GM13976 (cell line): ENCODE data around the gene SETX.
"Not testable (repeated sequence)": the region's sequence is repeated elsewhere in the genome, so short reads cannot be mapped to it uniquely, and the experiment has no call there.

Experiments
- DNase-seq: peaks from one replicate; pipeline ENCODE4 v3.0.0; 2012; ENCODE audit warnings: low spot score
- CTCF ChIP-seq: IDR thresholded peaks from 2 replicates; pipeline ENCODE4 v1.5.1; 2012; ENCODE audit warnings: borderline replicate concordance, mild to moderate bottlenecking; ENCODE audit not compliant: insufficient read depth; ENCODE audit errors: extremely low read depth, missing control alignments, control extremely low read depth
- in situ Hi-C: fragments of 300-500 bp; cut with MboI; formaldehyde crosslinking; loops from one replicate; pipeline ENCODE4 v1.12.0; 2022; ENCODE audit warnings: low sequenced_read_pairs, mixed read lengths, inconsistent platforms; ENCODE audit not compliant: unreplicated experiment

Gene SETX

GRCh38 chr9:132387133-132387532 is 32.3 kb upstream of the SETX start:
- no peak for DNase-seq
- no peak for TF ChIP-seq CTCF
- in situ Hi-C loops: no loop called here

GRCh38 chr9:132384376-132384775 is 29.6 kb upstream of the SETX start:
- peak; percentile 72 for DNase-seq
- TF ChIP-seq CTCF: no peak
- in situ Hi-C loops: no loop called here

GRCh38 chr9:132383462-132383883 is 28.7 kb upstream of the SETX start:
- in situ Hi-C loops: no loop called here
- TF ChIP-seq CTCF: peak; percentile 28
- no peak for DNase-seq

GRCh38 chr9:132381966-132382541 is 27.3 kb upstream of the SETX start:
- DNase-seq: peak; percentile 70
- no peak for TF ChIP-seq CTCF
- in situ Hi-C loops: no loop called here

GRCh38 chr9:132378416-132378815 is 23.6 kb upstream of the SETX start:
- DNase-seq, in situ Hi-C loops: not testable (repeated sequence)

GRCh38 chr9:132377769-132378168 is 23.0 kb upstream of the SETX start:
- in situ Hi-C loops, DNase-seq: not testable (repeated sequence)

GRCh38 chr9:132372177-132373095 is 17.6 kb upstream of the SETX start:
- in situ Hi-C loops: no loop called here
- no peak for DNase-seq
- no peak for TF ChIP-seq CTCF
